MM.1S (cell line): ENCODE results near the gene RSPH6A.

ENCODE experiments used
- CTCF ChIP-seq: fragments of 300-600 bp; sonication (generic); IDR thresholded peaks from 2 replicates; pipeline ENCODE4 v1.5.1; 2016; ENCODE audit warnings: antibody characterized with exemption, low read length, mixed read lengths
- EZH2 ChIP-seq: fragments of 300-600 bp; sonication (generic); optimal IDR thresholded peaks from 2 replicates; pipeline ENCODE3; 2017; ENCODE audit warnings: low read depth, mild to moderate bottlenecking, antibody characterized with exemption, low read length, mixed read lengths
- EZH2phosphoT487 ChIP-seq: fragments of 300-600 bp; sonication (generic); IDR thresholded peaks from 2 replicates; pipeline ENCODE4 v1.6.1; 2018; ENCODE audit warnings: antibody characterized with exemption, low read length

GRCh38 chr19:45825917-45826893, 11.1 kb upstream of the RSPH6A start:
- TF ChIP-seq CTCF (no peak), EZH2 (no peak), EZH2phosphoT487 (no peak)
